Right lobe of liver (tissue), 4 donors: Measurements from ENCODE around the gene SLC26A11.

ENCODE experiments used
- CTCF ChIP-seq, 4 donors: fragments of 200-600 bp in 3 of 4; fragments of 450-650 bp in 1 of 4; IDR thresholded peaks; one replicate each; pipeline versions ENCODE4 v1.5.1 to v1.8.0; 2016 to 2022; ENCODE audit warnings: antibody characterized with exemption in 4 of 4, mild to moderate bottlenecking in 2 of 4
- POLR2A ChIP-seq: fragments of 450-650 bp; IDR thresholded peaks from one replicate; pipeline ENCODE4 v1.6.1; 2017; ENCODE audit warnings: antibody characterized with exemption, mild to moderate bottlenecking
- donor health status: DM: no; HTN: no; CAD: no.
- donor health status: DM: no; HTN: no; CAD: no.
- donor health status: DM: no; HTN: yes; CAD: no.

- TF ChIP-seq CTCF (IDR thresholded peaks at IDR 0.05) (no peak), POLR2A (no peak)
Observed at GRCh38 chr17:80261895-80262279, 41.7 kb downstream of the SLC26A11 start.
